ENCODE measurements around the gene DLAT.
"Not testable (repeated sequence)": the region's sequence is repeated elsewhere in the genome, so short reads cannot be mapped to it uniquely, and the experiment has no call there.

DLAT gene

GRCh38 chr11:112085822-112086421, 60.7 kb downstream of the DLAT start:
- peak overlapping the region; percentile 98 for H3K4me3 ChIP-seq (ENCODE audit: low read depth, low read length)

DNA sequence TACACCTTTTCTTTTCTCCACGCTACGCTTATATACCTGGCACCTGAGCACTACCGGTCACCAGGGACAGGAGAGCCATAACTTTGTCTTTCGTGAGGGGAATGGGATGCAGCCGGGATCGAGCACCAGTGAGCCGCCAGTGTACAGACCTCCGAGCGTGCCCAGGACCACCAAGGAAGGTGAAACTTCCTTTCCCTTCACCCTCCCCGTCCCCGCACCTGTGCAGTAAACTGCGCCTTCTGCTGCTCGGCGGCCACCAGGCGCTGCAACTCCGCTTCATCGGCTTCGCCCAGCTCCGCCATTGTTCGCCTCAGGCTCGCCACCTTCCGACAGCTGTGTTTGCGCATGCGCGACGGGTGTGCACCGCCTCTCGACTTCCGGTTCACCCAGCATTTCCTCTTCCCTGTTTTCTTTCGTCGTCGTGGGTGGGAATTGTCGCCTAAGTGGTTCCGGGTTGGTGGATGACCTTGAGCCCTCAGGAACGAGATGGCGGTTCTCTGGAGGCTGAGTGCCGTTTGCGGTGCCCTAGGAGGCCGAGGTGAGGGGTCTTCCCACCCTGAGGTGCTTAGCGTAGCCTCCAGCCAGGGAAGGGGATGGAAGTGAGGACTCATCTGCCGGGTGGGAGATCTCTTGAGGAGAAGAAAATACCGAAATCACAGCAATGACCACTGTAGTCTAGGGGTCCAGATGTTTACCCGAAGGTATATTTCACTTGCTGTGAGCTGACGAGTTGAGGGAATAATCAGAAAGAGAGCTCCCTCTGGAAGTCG, 61.4 kb downstream of the DLAT start, which contains the start of the genes SDHD and TIMM8B:
SDHD (plus strand) TSS at position 452 of the 770 bp plus-strand sequence; CDS start at position 487, 35 bp downstream.
TIMM8B (minus strand) TSS at position 335 of the 770 bp plus-strand sequence; CDS start at position 302, 33 bp downstream.
- TF ChIP-seq, protein P1, sequence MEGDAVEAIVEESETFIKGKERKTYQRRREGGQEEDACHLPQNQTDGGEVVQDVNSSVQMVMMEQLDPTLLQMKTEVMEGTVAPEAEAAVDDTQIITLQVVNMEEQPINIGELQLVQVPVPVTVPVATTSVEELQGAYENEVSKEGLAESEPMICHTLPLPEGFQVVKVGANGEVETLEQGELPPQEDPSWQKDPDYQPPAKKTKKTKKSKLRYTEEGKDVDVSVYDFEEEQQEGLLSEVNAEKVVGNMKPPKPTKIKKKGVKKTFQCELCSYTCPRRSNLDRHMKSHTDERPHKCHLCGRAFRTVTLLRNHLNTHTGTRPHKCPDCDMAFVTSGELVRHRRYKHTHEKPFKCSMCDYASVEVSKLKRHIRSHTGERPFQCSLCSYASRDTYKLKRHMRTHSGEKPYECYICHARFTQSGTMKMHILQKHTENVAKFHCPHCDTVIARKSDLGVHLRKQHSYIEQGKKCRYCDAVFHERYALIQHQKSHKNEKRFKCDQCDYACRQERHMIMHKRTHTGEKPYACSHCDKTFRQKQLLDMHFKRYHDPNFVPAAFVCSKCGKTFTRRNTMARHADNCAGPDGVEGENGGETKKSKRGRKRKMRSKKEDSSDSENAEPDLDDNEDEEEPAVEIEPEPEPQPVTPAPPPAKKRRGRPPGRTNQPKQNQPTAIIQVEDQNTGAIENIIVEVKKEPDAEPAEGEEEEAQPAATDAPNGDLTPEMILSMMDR (IDR thresholded peaks at IDR 0.05; ENCODE audit: low read depth, low read length, missing control alignments) = peak; percentile 30
- H3K4me3 ChIP-seq (ENCODE audit: low read depth, low read length) = peak within 1 kb of the TSS; percentile 98
- DNase-seq (ENCODE audit: low read depth) = peak; percentile 93

More at GRCh38 chr11:112085822-112086421, 60.7 kb downstream of the DLAT start:
- no peak for DNase-seq (ENCODE audit: low read depth)
- TF ChIP-seq, protein P1 (IDR thresholded peaks at IDR 0.05; ENCODE audit: low read depth, low read length, missing control alignments) = no peak

- DNase-seq (ENCODE audit: low read depth) = no peak
Measured at GRCh38 chr11:112087212-112087611, 62.0 kb downstream of the DLAT start.

GRCh38 chr11:112095302-112095701, 70.1 kb downstream of the DLAT start:
- not testable (repeated sequence) for DNase-seq (ENCODE audit: low read depth)

More at GRCh38 chr11:112087212-112087611, 62.0 kb downstream of the DLAT start:
- TF ChIP-seq, protein P1 (IDR thresholded peaks at IDR 0.05; ENCODE audit: low read depth, low read length, missing control alignments) = no peak
- peak overlapping the region; percentile 98 for H3K4me3 ChIP-seq (ENCODE audit: low read depth, low read length)

DNA sequence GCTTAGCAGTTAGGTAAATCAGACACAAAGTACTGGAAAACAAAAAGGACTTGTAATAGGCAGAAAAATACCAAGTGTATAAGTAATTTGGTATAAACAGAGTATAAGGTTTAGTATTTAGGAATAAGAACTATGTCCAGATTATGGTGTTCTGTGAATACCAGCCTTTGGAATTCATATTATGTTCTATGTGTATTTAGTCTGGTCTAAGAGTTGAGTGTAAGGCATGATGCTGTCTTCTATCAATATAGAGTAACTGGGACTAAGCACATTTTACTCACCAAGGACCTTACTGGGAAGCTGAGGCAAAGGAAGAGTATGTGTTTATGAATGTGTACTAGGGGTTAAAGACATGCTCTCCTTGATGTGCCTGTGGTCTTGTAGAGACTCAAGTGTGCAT, 71.0 kb downstream of the DLAT start:
- TF ChIP-seq, protein P1 (IDR thresholded peaks at IDR 0.05; ENCODE audit: low read depth, low read length, missing control alignments) = no peak
- no peak overlapping the region for H3K4me3 ChIP-seq (ENCODE audit: low read depth, low read length)
- no peak for DNase-seq (ENCODE audit: low read depth)

More at GRCh38 chr11:112095302-112095701, 70.1 kb downstream of the DLAT start:
- not testable (repeated sequence) for H3K4me3 ChIP-seq (ENCODE audit: low read depth, low read length)

GRCh38 chr11:112097734-112098528, 72.7 kb downstream of the DLAT start:
- TF ChIP-seq, protein P1 (IDR thresholded peaks at IDR 0.05; ENCODE audit: low read depth, low read length, missing control alignments) = no peak
- no peak for DNase-seq (ENCODE audit: low read depth)
- H3K4me3 ChIP-seq (ENCODE audit: low read depth, low read length) = no peak overlapping the region

- TF ChIP-seq, protein P1 (IDR thresholded peaks at IDR 0.05; ENCODE audit: low read depth, low read length, missing control alignments) = no peak
- no peak overlapping the region for H3K4me3 ChIP-seq (ENCODE audit: low read depth, low read length)
- DNase-seq (ENCODE audit: low read depth) = no peak
Measured at GRCh38 chr11:112100462-112100861, 75.3 kb downstream of the DLAT start.

Measured in GM12864 (cell line).